ENCODE results near the gene SNX8. TPM values are rescaled to one million over a fixed set of nuclear protein-coding genes. Genes with fewer than 3 reads are reported as not detected.

The SNX8 gene
- total RNA-seq, 3 donors from 2014 or later = 8.8 to 32.3 (median 20.3) TPM

- Histone ChIP-seq H3K27ac (no peak overlapping the region), H3K4me3 (no peak overlapping the region)
These were observed 34.3 kb downstream of the SNX8 start for GRCh38 chr7:2279896-2280295.

DNA sequence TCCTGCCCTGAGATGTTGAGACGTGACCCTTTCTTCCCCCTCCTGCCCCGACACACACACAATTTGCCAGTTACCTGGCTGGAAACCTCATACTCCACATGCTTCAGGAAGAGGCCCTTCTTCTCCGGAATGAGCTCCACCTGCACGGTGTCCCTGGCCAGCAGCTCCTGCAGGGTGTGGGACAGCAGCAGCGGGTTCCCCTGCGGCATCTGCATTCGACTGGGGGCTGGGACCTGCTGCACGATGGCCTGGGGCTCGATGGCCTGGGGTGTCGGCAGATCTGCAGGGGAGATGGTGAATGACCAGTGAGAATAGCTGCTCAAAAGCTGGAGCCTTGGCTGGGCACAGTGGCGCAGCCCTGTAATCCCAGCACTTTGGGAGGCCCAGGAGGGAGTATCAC lies 36.2 kb downstream of the SNX8 start:
- peaks cover 4% of the 10 kb centered on the region for H3K36me3 ChIP-seq
- TF ChIP-seq CTCF (IDR thresholded peaks at IDR 0.05) = no peak
- TF ChIP-seq POLR2A (IDR thresholded peaks at IDR 0.05) = no peak
- no peak for TF ChIP-seq POLR2AphosphoS5 (IDR thresholded peaks at IDR 0.05)
- no peak for DNase-seq (ENCODE audit: low spot score in 2 of 2)
- no peaks in the 10 kb centered on the region for H3K9me3 ChIP-seq
- intact Hi-C loops (cut with DNase I; ENCODE audit: low total_unique reads) = no loop called here
- H3K27me3 ChIP-seq = no peaks in the 10 kb centered on the region
- H3K4me3 ChIP-seq = no peak overlapping the region
- no peaks in the 10 kb centered on the region for H3K4me1 ChIP-seq
- no peak overlapping the region for H3K27ac ChIP-seq

More at GRCh38 chr7:2279896-2280295, 34.3 kb downstream of the SNX8 start:
- no peaks in the 10 kb centered on the region for H3K27me3 ChIP-seq
- intact Hi-C loops (cut with DNase I; ENCODE audit: low total_unique reads) = loop anchor here (5.0 kb wide), 1 partner anchor 1847 kb away; no protein-coding TSS in a partner anchor
- H3K4me1 ChIP-seq = no peaks in the 10 kb centered on the region
- DNase-seq (ENCODE audit: low spot score in 2 of 2) = no peak
- TF ChIP-seq POLR2A (IDR thresholded peaks at IDR 0.05) (no peak), POLR2AphosphoS5 (IDR thresholded peaks at IDR 0.05) (no peak), CTCF (IDR thresholded peaks at IDR 0.05) (no peak)
- no peaks in the 10 kb centered on the region for H3K36me3 ChIP-seq
- no peaks in the 10 kb centered on the region for H3K9me3 ChIP-seq

- no peak for DNase-seq (ENCODE audit: low spot score in 2 of 2)
- Histone ChIP-seq H3K4me3 (no peak overlapping the region), H3K4me1 (no peaks in the 10 kb centered on the region), H3K27ac (no peak overlapping the region), H3K27me3 (no peaks in the 10 kb centered on the region), H3K36me3 (peaks cover 4% of the 10 kb centered on the region), H3K9me3 (no peaks in the 10 kb centered on the region)
- no peak for TF ChIP-seq POLR2A (IDR thresholded peaks at IDR 0.05)
- intact Hi-C loops (cut with DNase I; ENCODE audit: low total_unique reads) = no loop called here
These were observed 38.1 kb downstream of the SNX8 start for GRCh38 chr7:2276107-2276506.

- Histone ChIP-seq H3K27ac (no peak overlapping the region), H3K4me3 (no peak overlapping the region), H3K36me3 (peaks cover 4% of the 10 kb centered on the region), H3K4me1 (no peaks in the 10 kb centered on the region), H3K27me3 (no peaks in the 10 kb centered on the region), H3K9me3 (no peaks in the 10 kb centered on the region)
- TF ChIP-seq POLR2AphosphoS5 (IDR thresholded peaks at IDR 0.05) (no peak), POLR2A (IDR thresholded peaks at IDR 0.05) (no peak), CTCF (IDR thresholded peaks at IDR 0.05) (no peak)
- no peak for DNase-seq (ENCODE audit: low spot score in 2 of 2)
- intact Hi-C loops (cut with DNase I; ENCODE audit: low total_unique reads) = no loop called here
These were observed 39.1 kb downstream of the SNX8 start for GRCh38 chr7:2275101-2275500.

GRCh38 chr7:2274666-2275065 lies 39.6 kb downstream of the SNX8 start:
- DNase-seq (ENCODE audit: low spot score in 2 of 2) = no peak
- H3K9me3 ChIP-seq = no peaks in the 10 kb centered on the region
- no peaks in the 10 kb centered on the region for H3K27me3 ChIP-seq
- no peaks in the 10 kb centered on the region for H3K4me1 ChIP-seq
- H3K27ac ChIP-seq = no peak overlapping the region
- peaks cover 4% of the 10 kb centered on the region for H3K36me3 ChIP-seq
- H3K4me3 ChIP-seq = no peak overlapping the region
- intact Hi-C loops (cut with DNase I; ENCODE audit: low total_unique reads) = no loop called here
- no peak for TF ChIP-seq POLR2A (IDR thresholded peaks at IDR 0.05)
- TF ChIP-seq CTCF (IDR thresholded peaks at IDR 0.05) = no peak
- TF ChIP-seq POLR2AphosphoS5 (IDR thresholded peaks at IDR 0.05) = no peak

DNA sequence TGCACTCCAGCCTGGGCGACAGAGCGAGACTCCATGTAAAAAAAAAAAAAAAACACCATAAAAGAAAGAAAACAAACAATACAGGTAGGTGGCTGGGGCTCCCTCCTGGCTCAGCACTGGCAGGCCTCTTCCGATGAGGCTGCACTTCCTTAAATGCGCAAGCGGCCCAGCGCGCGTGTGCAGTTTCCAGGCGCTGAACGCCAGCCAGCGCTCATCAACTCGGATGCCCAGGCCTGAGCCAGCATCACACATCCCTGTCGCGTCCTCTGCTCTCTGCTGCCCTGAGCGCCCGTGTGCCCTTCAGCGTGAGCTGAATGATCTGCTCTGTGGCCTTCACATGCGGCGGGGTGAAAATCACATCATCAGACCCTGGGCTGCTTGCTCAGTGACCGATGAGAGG lies 40.4 kb downstream of the SNX8 start:
- H3K36me3 ChIP-seq = peaks cover 4% of the 10 kb centered on the region

More for the DNA sequence above, 40.4 kb downstream of the SNX8 start:
- TF ChIP-seq POLR2AphosphoS5 (IDR thresholded peaks at IDR 0.05) = no peak
- Histone ChIP-seq H3K27me3 (no peaks in the 10 kb centered on the region), H3K4me1 (no peaks in the 10 kb centered on the region), H3K4me3 (no peak overlapping the region), H3K27ac (no peak overlapping the region), H3K9me3 (no peaks in the 10 kb centered on the region)
- DNase-seq (ENCODE audit: low spot score in 2 of 2) = no peak
- intact Hi-C loops (cut with DNase I; ENCODE audit: low total_unique reads) = no loop called here
